H7 (cell line): Measurements from ENCODE around the gene MAP2. TPM values are rescaled to one million over a fixed set of nuclear protein-coding genes. Genes with fewer than 3 reads are reported as not detected.
"Not testable (repeated sequence)": the region's sequence is repeated elsewhere in the genome, so short reads cannot be mapped to it uniquely, and the experiment has no call there.

Source experiments
- DNase-seq: peaks from one replicate; pipeline ENCODE4 v3.0.0; 2012
- H3K27me3 ChIP-seq: 2 replicates; pipeline ENCODE4 v1.6.0; 2011; ENCODE audit warnings: mild to moderate bottlenecking, low read length; ENCODE audit not compliant: control insufficient read depth, insufficient read depth
- H3K36me3 ChIP-seq: replicated peaks from 2 replicates; pipeline ENCODE4 v1.5.1; 2011; ENCODE audit warnings: low read length; ENCODE audit not compliant: control insufficient read depth, insufficient read depth
- H3K4me3 ChIP-seq: 2 replicates; pipeline ENCODE4 v1.5.1; 2011; ENCODE audit warnings: low read depth, mild to moderate bottlenecking, control low read depth, low read length, moderate library complexity; ENCODE audit not compliant: insufficient read depth
- total RNA-seq: library from RNA; depleted of rRNA; stranded (reverse); fragments of >200 nt; shearing (Covaris generic); gene quantifications from 2 replicates; pipeline ENCODE4 v1.2.3, GENCODE V29; 2014

The MAP2 gene
- total RNA-seq, 1 experiment from 2014 or later, result 1.6 TPM

GRCh38 chr2:209593930-209594329 lies 170.1 kb downstream of the MAP2 start:
- Histone ChIP-seq H3K36me3 (no peaks in the 10 kb centered on the region), H3K27me3 (no peaks in the 10 kb centered on the region), H3K4me3 (no peak overlapping the region)
- DNase-seq, result no peak

- no peak for DNase-seq
- Histone ChIP-seq H3K27me3 (no peaks in the 10 kb centered on the region), H3K4me3 (no peak overlapping the region), H3K36me3 (no peaks in the 10 kb centered on the region)
Measured at GRCh38 chr2:209596262-209596661, 172.4 kb downstream of the MAP2 start.

- H3K4me3 ChIP-seq, H3K36me3 ChIP-seq, H3K27me3 ChIP-seq, DNase-seq: not testable (repeated sequence)
Measured at GRCh38 chr2:209598227-209598626, 174.4 kb downstream of the MAP2 start.

GRCh38 chr2:209600341-209601171 lies 176.7 kb downstream of the MAP2 start:
- H3K36me3 ChIP-seq, result no peaks in the 10 kb centered on the region
- DNase-seq, result no peak
- no peaks in the 10 kb centered on the region for H3K27me3 ChIP-seq
- H3K4me3 ChIP-seq, result no peak overlapping the region

- H3K36me3 ChIP-seq, result no peaks in the 10 kb centered on the region
- H3K27me3 ChIP-seq, result no peaks in the 10 kb centered on the region
- H3K4me3 ChIP-seq, result no peak overlapping the region
- DNase-seq, result no peak
Measured at GRCh38 chr2:209601497-209601896, 177.7 kb downstream of the MAP2 start.

- Histone ChIP-seq H3K4me3 (no peak overlapping the region), H3K36me3 (no peaks in the 10 kb centered on the region), H3K27me3 (no peaks in the 10 kb centered on the region)
- DNase-seq, result no peak
Measured at GRCh38 chr2:209602259-209602658, 178.4 kb downstream of the MAP2 start.

- DNase-seq, result no peak
- Histone ChIP-seq H3K4me3 (no peak overlapping the region), H3K27me3 (no peaks in the 10 kb centered on the region), H3K36me3 (no peaks in the 10 kb centered on the region)
Measured at GRCh38 chr2:209609531-209609930, 185.7 kb downstream of the MAP2 start.

- Histone ChIP-seq H3K27me3 (no peaks in the 10 kb centered on the region), H3K36me3 (no peaks in the 10 kb centered on the region), H3K4me3 (no peak overlapping the region)
- no peak for DNase-seq
Measured at GRCh38 chr2:209610631-209611030, 186.8 kb downstream of the MAP2 start.

- no peak for DNase-seq
- Histone ChIP-seq H3K27me3 (no peaks in the 10 kb centered on the region), H3K4me3 (no peak overlapping the region), H3K36me3 (no peaks in the 10 kb centered on the region)
Measured at GRCh38 chr2:209613649-209614305, 189.9 kb downstream of the MAP2 start.

GRCh38 chr2:209614690-209615369 lies 191.0 kb downstream of the MAP2 start:
- no peaks in the 10 kb centered on the region for H3K27me3 ChIP-seq
- H3K4me3 ChIP-seq, result no peak overlapping the region
- DNase-seq, result no peak
- no peaks in the 10 kb centered on the region for H3K36me3 ChIP-seq

GRCh38 chr2:209619782-209620181 lies 195.9 kb downstream of the MAP2 start:
- Histone ChIP-seq H3K36me3 (no peaks in the 10 kb centered on the region), H3K4me3 (no peak overlapping the region), H3K27me3 (no peaks in the 10 kb centered on the region)
- no peak for DNase-seq

- no peak for DNase-seq
- Histone ChIP-seq H3K36me3 (no peaks in the 10 kb centered on the region), H3K4me3 (no peak overlapping the region), H3K27me3 (no peaks in the 10 kb centered on the region)
Measured at GRCh38 chr2:209624192-209624938, 200.5 kb downstream of the MAP2 start.

GRCh38 chr2:209629597-209629996 lies 205.8 kb downstream of the MAP2 start:
- Histone ChIP-seq H3K4me3 (no peak overlapping the region), H3K27me3 (no peaks in the 10 kb centered on the region), H3K36me3 (no peaks in the 10 kb centered on the region)
- no peak for DNase-seq

GRCh38 chr2:209633911-209634310 lies 210.1 kb downstream of the MAP2 start:
- no peak overlapping the region for H3K4me3 ChIP-seq
- H3K36me3 ChIP-seq, result no peaks in the 10 kb centered on the region
- DNase-seq, result no peak
- H3K27me3 ChIP-seq, result no peaks in the 10 kb centered on the region
